K562 (cell line): ENCODE data around the gene SLC30A10. TPM values are rescaled to one million over a fixed set of nuclear protein-coding genes. Genes with fewer than 3 reads are reported as not detected.

Source experiments
- ATAC-seq: fragments of 200-7000 bp; cut with Tn5 transposase; 3 replicates; pipeline ENCODE4 v1.9.1; 2020; ENCODE audit warnings: moderate library complexity
- BruUV-seq: library from RNA; stranded (reverse); fragments of 400-500 nt; replicated peaks from 2 replicates; lab custom pipeline; 2021; lab: Mats Ljungman, UMichigan
- CTCF ChIA-PET: fragments of 300-600 bp; formaldehyde crosslinking; extraction: SDS; loops from one replicate; lab custom pipeline; 2021; ENCODE audit warnings: low intra/inter-chr PET ratio; lab: Yijun Ruan, JAX
- POLR2A ChIA-PET: fragments of 300-600, 350-650 bp; sonication (Branson Sonifier 250); formaldehyde crosslinking; extraction: SDS; loops from one replicate; lab custom pipeline; 2021; ENCODE audit warnings: antibody characterized with exemption, inconsistent platforms; lab: Yijun Ruan, JAX
- DNase-seq, 4 experiments: peaks; one replicate each; pipeline versions ENCODE4 v3.0.0 to v3.0.0-alpha.2; 2011 to 2018; ENCODE audit warnings: low spot score in 3 of 4, mixed read lengths in 3 of 4; ENCODE audit errors: extremely low read depth in 1 of 4
- FAIRE-seq: peaks from 2 replicates; lab custom pipeline; 2011; peaks lifted over from hg19 to GRCh38; lab: Jason Lieb, UNC
- H2AFZ ChIP-seq: 2 replicates; pipeline ENCODE4 v1.6.0; 2011; ENCODE audit warnings: low read depth, low read length, control low read depth, inconsistent platforms
- H3K27ac ChIP-seq: fragments of 200-600 bp; 3 replicates; pipeline ENCODE4 v1.8.0; 2011; ENCODE audit warnings: low read depth, mild to moderate bottlenecking, control low read depth, inconsistent platforms, low read length, moderate library complexity, mixed read lengths; ENCODE audit errors: extremely low read depth
- H3K27me3 ChIP-seq, 2 experiments: fragments of 300-600 bp in 1 of 2; 2 replicates in 1 of 2; 3 replicates in 1 of 2; pipeline versions ENCODE4 v1.6.0 to v1.8.0; 2011; ENCODE audit warnings: inconsistent platforms in 2 of 2, low read length in 2 of 2, mild to moderate bottlenecking in 1 of 2, mixed read lengths in 1 of 2, moderate library complexity in 1 of 2; ENCODE audit not compliant: control insufficient read depth in 2 of 2, insufficient read depth in 2 of 2
- H3K36me3 ChIP-seq: fragments of 300-600 bp; 3 replicates; pipeline ENCODE4 v1.8.0; 2011; ENCODE audit warnings: mild to moderate bottlenecking, low read length, inconsistent platforms; ENCODE audit not compliant: control insufficient read depth, insufficient read depth
- H3K4me1 ChIP-seq, 2 experiments: fragments of 200-600 bp in 1 of 2; replicated peaks in 1 of 2; 2 replicates in 1 of 2; 3 replicates in 1 of 2; pipeline versions ENCODE4 v1.5.1 to v1.8.0; 2011; ENCODE audit warnings: inconsistent platforms in 2 of 2, low read length in 2 of 2, mild to moderate bottlenecking in 1 of 2, mixed read lengths in 1 of 2, moderate library complexity in 1 of 2; ENCODE audit not compliant: control insufficient read depth in 2 of 2, insufficient read depth in 2 of 2
- H3K4me2 ChIP-seq: 2 replicates; pipeline ENCODE4 v1.6.1; 2011; ENCODE audit warnings: low read length, control low read depth, inconsistent platforms, mixed read lengths; ENCODE audit not compliant: insufficient read depth
- H3K4me3 ChIP-seq: fragments of 200-600 bp; sonication (generic), shearing (Covaris generic); 2 replicates; pipeline ENCODE4 v1.5.1; 2016; ENCODE audit warnings: control low read depth, inconsistent platforms
- H3K79me2 ChIP-seq: fragments of 200-600 bp; 3 replicates; pipeline ENCODE4 v1.8.0; 2011; ENCODE audit warnings: low read length, inconsistent platforms; ENCODE audit not compliant: control insufficient read depth, insufficient read depth
- H3K9ac ChIP-seq, 2 experiments: 2 replicates each; pipeline versions ENCODE4 v1.6.0 to v1.6.1; 2011; ENCODE audit warnings: low read depth in 2 of 2, low read length in 2 of 2, control low read depth in 1 of 2, inconsistent platforms in 1 of 2, mild to moderate bottlenecking in 1 of 2, mixed read lengths in 1 of 2; ENCODE audit not compliant: insufficient read depth in 1 of 2
- H3K9me1 ChIP-seq: one replicate; pipeline ENCODE4 v1.6.0; 2011; ENCODE audit warnings: inconsistent platforms, mild to moderate bottlenecking, low read length, moderate library complexity; ENCODE audit not compliant: control insufficient read depth, insufficient read depth
- H3K9me3 ChIP-seq: replicated peaks from 2 replicates; pipeline ENCODE4 v1.5.1; 2011; ENCODE audit warnings: low read depth, low read length, inconsistent platforms; ENCODE audit not compliant: control insufficient read depth, insufficient read depth
- H4K20me1 ChIP-seq: replicated peaks from 2 replicates; pipeline ENCODE4 v1.6.1; 2011; ENCODE audit warnings: low read length, inconsistent platforms, mixed read lengths; ENCODE audit not compliant: control insufficient read depth, insufficient read depth
- ARID1B ChIP-seq: fragments of 450-650 bp; IDR thresholded peaks from 2 replicates; pipeline ENCODE4 v1.6.1; 2016; ENCODE audit warnings: antibody characterized with exemption, mild to moderate bottlenecking, inconsistent platforms
- CBFA2T2 ChIP-seq: fragments of 450-650 bp; conservative IDR thresholded peaks from 2 replicates; pipeline ENCODE4 v1.6.1; 2017; ENCODE audit warnings: mild to moderate bottlenecking
- CBFA2T3 ChIP-seq: fragments of 450-650 bp; IDR thresholded peaks from 2 replicates; pipeline ENCODE4 v1.6.1; 2017
- CHD2 ChIP-seq: IDR thresholded peaks from 2 replicates; pipeline ENCODE4 v1.6.1; 2011; ENCODE audit warnings: low read depth, low read length
- CHD4 ChIP-seq: fragments of 200-600 bp; sonication (generic); IDR thresholded peaks from 3 replicates; pipeline ENCODE4 v1.6.1; 2012; ENCODE audit warnings: low read depth, mild to moderate bottlenecking, mixed read lengths, low read length, inconsistent platforms; ENCODE audit not compliant: insufficient read depth, insufficient replicate concordance, poor library complexity, severe bottlenecking
- CSDE1 ChIP-seq, 2 experiments: fragments of 450-650 bp; IDR thresholded peaks; 2 replicates each; pipeline ENCODE4 v1.6.1; 2016; ENCODE audit warnings: mild to moderate bottlenecking in 1 of 2
- DPF2 ChIP-seq: fragments of 450-650 bp; IDR thresholded peaks from 2 replicates; pipeline ENCODE4 v1.6.1; 2016
- ESRRA ChIP-seq: fragments of 450-650 bp; IDR thresholded peaks from 2 replicates; pipeline ENCODE4 v1.6.1; 2014; ENCODE audit warnings: low read depth, mild to moderate bottlenecking, moderate library complexity, borderline replicate concordance
- FOXK2 ChIP-seq, 2 experiments: fragments of 450-650 bp; IDR thresholded peaks in 1 of 2; conservative IDR thresholded peaks in 1 of 2; 2 replicates each; pipeline ENCODE4 v1.6.1; 2016; ENCODE audit warnings: low read depth in 2 of 2, mild to moderate bottlenecking in 1 of 2
- HNRNPK ChIP-seq: fragments of 200-400 bp; formaldehyde crosslinking; IDR thresholded peaks from one replicate; pipeline ENCODE4 v1.6.1; 2018; ENCODE audit warnings: mild to moderate bottlenecking, low read depth, low read length; ENCODE audit not compliant: poor library complexity, severe bottlenecking
- LEF1 ChIP-seq: fragments of 450-650 bp; IDR thresholded peaks from 2 replicates; pipeline ENCODE4 v1.6.1; 2016; ENCODE audit warnings: mild to moderate bottlenecking
- NBN ChIP-seq: fragments of 450-650 bp; IDR thresholded peaks from 2 replicates; pipeline ENCODE4 v1.6.1; 2016; ENCODE audit warnings: low read depth, mild to moderate bottlenecking
- NCOR1 ChIP-seq: fragments of 450-650 bp; IDR thresholded peaks from 2 replicates; pipeline ENCODE4 v1.6.1; 2016; ENCODE audit warnings: mild to moderate bottlenecking, moderate library complexity
- POLR2A ChIP-seq: fragments of 450-650 bp; conservative IDR thresholded peaks from 2 replicates; pipeline ENCODE4 v1.6.1; 2016
- RFX1 ChIP-seq: fragments of 450-650 bp; IDR thresholded peaks from 2 replicates; pipeline ENCODE4 v1.6.1; 2016; ENCODE audit warnings: mild to moderate bottlenecking, moderate library complexity
- STAT5B ChIP-seq: fragments of 250-450 bp; sonication (Bioruptor Pico); IDR thresholded peaks from 2 replicates; pipeline ENCODE4 v1.8.0; 2021; ENCODE audit warnings: mild to moderate bottlenecking, inconsistent platforms
- TAL1 ChIP-seq: fragments of 450-650 bp; IDR thresholded peaks from 2 replicates; pipeline ENCODE4 v1.6.1; 2016; ENCODE audit warnings: mild to moderate bottlenecking
- ZNF507 ChIP-seq: conservative IDR thresholded peaks from 2 replicates; pipeline ENCODE4 v1.6.1; 2017; ENCODE audit warnings: missing genetic modification characterization, missing compliant biosample characterization
- ZNF589 ChIP-seq: fragments of 200-800 bp; sonication (Bioruptor generic); IDR thresholded peaks from 2 replicates; pipeline ENCODE4 v1.6.1; 2016; ENCODE audit warnings: low read depth, missing genetic modification characterization, missing compliant biosample characterization
- WGBS: fragments of 100-300 bp; shearing (Covaris generic); methylation state at CpG from one replicate; pipeline ENCODE4 v1.1.6; 2016; ENCODE audit warnings: low coverage, mixed read lengths; ENCODE audit not compliant: insufficient coverage; ENCODE audit errors: missing lambda C conversion rate; 5-methylcytosine and 5-hydroxymethylcytosine counted together
- in situ Hi-C: fragments of 300-500 bp; cut with MboI; formaldehyde crosslinking; loops from 4 replicates; pipeline ENCODE4 v1.15.0; 2018; ENCODE audit warnings: inconsistent platforms, mixed read lengths
- intact Hi-C: fragments of 100-400 bp; cut with micrococcal nuclease; formaldehyde crosslinking; loops from 2 replicates; pipeline ENCODE4 v1.14.2; 2022
- polyA plus RNA-seq, 8 experiments: library from polyadenylated mRNA; depleted of rRNA in 4 of 8; stranded (reverse) in 5 of 8; unstranded in 3 of 8; fragments of >200 nt; fragmentation: Nextera tagmentation in 2 of 8; fragmentation: Illumina TruSeq in 1 of 8; extraction: Ambion mirVana in 2 of 8; extraction: Trizol in 1 of 8; gene quantifications; 2 replicates each; pipeline versions ENCODE4 v1.2.1 to v1.2.3, GENCODE V29; 2011 to 2014; ENCODE audit warnings: inconsistent platforms in 1 of 8, missing spikeins in 1 of 8
- total RNA-seq, 7 experiments: library from RNA; depleted of rRNA in 6 of 7; stranded (reverse); fragments of >200 nt in 6 of 7; fragmentation: Illumina TruSeq in 2 of 7; extraction: Trizol in 2 of 7; gene quantifications; 2 replicates each; pipeline versions ENCODE4 v1.2.1 to v1.2.3, GENCODE V29; 2011 to 2021; ENCODE audit warnings: low replicate concordance in 1 of 7
- TF ChIP-seq, protein P1 (sequence below): fragments of 450-650 bp; IDR thresholded peaks from 2 replicates; pipeline ENCODE4 v1.6.1; 2017; ENCODE audit warnings: mild to moderate bottlenecking, moderate library complexity
- TF ChIP-seq, protein P2 (sequence below): sonication (generic); IDR thresholded peaks from 2 replicates; pipeline ENCODE4 v1.6.1; 2016
- TF ChIP-seq, protein P3 (sequence below): fragments of 450-650 bp; IDR thresholded peaks from 2 replicates; pipeline ENCODE4 v1.6.1; 2016

SLC30A10 gene
- total and polyA plus RNA-seq, 9 of the 15 experiments (the other 6 are each of a cell fraction or from before 2014, with no cell fraction given) = 2.6 to 11.3 (median 7.1) TPM

DNA sequence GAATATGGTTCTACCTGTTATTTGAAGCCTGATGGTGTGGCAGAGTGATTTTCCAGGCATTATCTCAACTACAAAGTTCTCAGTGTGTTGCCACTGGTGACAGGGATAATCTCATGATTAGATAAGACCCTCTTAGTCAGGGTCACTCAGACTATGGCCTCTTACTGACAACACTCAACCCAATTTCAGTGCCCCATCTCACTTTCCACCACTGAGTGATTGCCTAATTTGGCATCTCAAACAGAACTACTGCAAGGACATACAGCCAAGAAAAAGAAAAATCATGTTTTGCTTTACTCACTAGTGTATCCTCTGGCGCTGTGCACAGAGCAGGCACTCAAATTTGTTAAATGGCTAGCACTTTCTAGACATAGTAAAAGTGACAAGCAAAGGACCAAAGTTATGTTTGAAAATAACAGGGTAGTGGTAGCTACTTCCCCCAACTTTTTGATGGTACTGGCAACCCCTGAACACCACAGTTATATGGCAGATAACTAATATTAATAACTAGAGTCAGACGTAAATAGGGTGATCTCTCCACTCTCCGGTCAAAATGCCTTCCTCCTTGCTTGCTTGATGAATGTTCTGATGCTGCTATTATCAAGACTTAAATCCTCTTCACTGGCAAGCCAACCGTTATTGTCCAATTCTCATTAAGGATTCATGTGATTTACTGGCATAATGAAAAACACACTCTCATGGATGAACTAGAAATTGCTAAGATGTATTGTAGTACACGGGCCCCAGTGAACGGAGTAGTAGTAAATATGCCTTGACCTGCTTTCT, 37.1 kb upstream of the SLC30A10 start:
- DNase-seq = peak in 2 of 4 experiments; percentile 30 to 54
- no peak for TF ChIP-seq CHD2
- no peak for TF ChIP-seq ESRRA
- no peak for TF ChIP-seq ZNF507
- TF ChIP-seq TAL1 = peak; percentile 17; the same call in 1 of the 2 replicates
- no peak for TF ChIP-seq POLR2A
- no peak for TF ChIP-seq HNRNPK
- TF ChIP-seq, protein P1, sequence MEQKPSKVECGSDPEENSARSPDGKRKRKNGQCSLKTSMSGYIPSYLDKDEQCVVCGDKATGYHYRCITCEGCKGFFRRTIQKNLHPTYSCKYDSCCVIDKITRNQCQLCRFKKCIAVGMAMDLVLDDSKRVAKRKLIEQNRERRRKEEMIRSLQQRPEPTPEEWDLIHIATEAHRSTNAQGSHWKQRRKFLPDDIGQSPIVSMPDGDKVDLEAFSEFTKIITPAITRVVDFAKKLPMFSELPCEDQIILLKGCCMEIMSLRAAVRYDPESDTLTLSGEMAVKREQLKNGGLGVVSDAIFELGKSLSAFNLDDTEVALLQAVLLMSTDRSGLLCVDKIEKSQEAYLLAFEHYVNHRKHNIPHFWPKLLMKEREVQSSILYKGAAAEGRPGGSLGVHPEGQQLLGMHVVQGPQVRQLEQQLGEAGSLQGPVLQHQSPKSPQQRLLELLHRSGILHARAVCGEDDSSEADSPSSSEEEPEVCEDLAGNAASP = no peak
- no peak for TF ChIP-seq STAT5B (CRISPR knock-in tag)
- peak; percentile 67 for TF ChIP-seq CBFA2T3
- TF ChIP-seq CSDE1 (IDR thresholded peaks at IDR 0.05) = no peak
- peak; percentile 66 for TF ChIP-seq ARID1B
- TF ChIP-seq CHD4 = no peak
- TF ChIP-seq DPF2 = peak; percentile 73
- TF ChIP-seq, protein P2, sequence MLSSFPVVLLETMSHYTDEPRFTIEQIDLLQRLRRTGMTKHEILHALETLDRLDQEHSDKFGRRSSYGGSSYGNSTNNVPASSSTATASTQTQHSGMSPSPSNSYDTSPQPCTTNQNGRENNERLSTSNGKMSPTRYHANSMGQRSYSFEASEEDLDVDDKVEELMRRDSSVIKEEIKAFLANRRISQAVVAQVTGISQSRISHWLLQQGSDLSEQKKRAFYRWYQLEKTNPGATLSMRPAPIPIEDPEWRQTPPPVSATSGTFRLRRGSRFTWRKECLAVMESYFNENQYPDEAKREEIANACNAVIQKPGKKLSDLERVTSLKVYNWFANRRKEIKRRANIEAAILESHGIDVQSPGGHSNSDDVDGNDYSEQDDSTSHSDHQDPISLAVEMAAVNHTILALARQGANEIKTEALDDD = peak; percentile 60
- TF ChIP-seq LEF1 = no peak
- TF ChIP-seq RFX1 = peak; percentile 79
- 0 out of 2 replicates have a peak, but pooled peaks have one; percentile 17 for TF ChIP-seq NCOR1
- TF ChIP-seq CBFA2T2 = 0 out of 2 replicates have a peak, but pooled peaks have one; percentile 20
- 0 out of 2 replicates have a peak, but pooled peaks have one; percentile 38 for TF ChIP-seq NBN
- TF ChIP-seq, protein P3, sequence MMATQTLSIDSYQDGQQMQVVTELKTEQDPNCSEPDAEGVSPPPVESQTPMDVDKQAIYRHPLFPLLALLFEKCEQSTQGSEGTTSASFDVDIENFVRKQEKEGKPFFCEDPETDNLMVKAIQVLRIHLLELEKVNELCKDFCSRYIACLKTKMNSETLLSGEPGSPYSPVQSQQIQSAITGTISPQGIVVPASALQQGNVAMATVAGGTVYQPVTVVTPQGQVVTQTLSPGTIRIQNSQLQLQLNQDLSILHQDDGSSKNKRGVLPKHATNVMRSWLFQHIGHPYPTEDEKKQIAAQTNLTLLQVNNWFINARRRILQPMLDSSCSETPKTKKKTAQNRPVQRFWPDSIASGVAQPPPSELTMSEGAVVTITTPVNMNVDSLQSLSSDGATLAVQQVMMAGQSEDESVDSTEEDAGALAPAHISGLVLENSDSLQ = peak; percentile 15; the same call in 1 of the 2 replicates
- no peak for TF ChIP-seq FOXK2 (conservative IDR thresholded peaks at IDR 0.05 in 1 of 2, IDR thresholded peaks at IDR 0.05 in 1 of 2; ENCODE audit: low read depth in 2 of 2)
- TF ChIP-seq ZNF589 (CRISPR knock-in tag) = no peak

More for the DNA sequence above, 37.1 kb upstream of the SLC30A10 start:
- H3K36me3 ChIP-seq = peaks cover 31% of the 10 kb centered on the region
- no peaks in the 10 kb centered on the region for H4K20me1 ChIP-seq
- no peaks in the 10 kb centered on the region for H3K9me3 ChIP-seq
- no peak overlapping the region for H3K9ac ChIP-seq
- intact Hi-C loops = loop anchor here (2.0 to 5.0 kb wide), 2 partner anchors 59 to 128 kb away; no protein-coding TSS in a partner anchor
- WGBS = 42% methylated on average over 6 of the region's 6 CpGs
- FAIRE-seq (peak; percentile 58), ATAC-seq (peak; percentile 63)
- no peak overlapping the region for H3K4me3 ChIP-seq
- no peak overlapping the region for H3K27ac ChIP-seq
- BruUV-seq = no TSS peak
- H3K4me2 ChIP-seq = peak overlapping the region; percentile 24; the same call in 1 of the 2 replicates
- H3K79me2 ChIP-seq = no peaks in the 10 kb centered on the region
- H3K27me3 ChIP-seq = no peaks in the 10 kb centered on the region
- in situ Hi-C loops = loop anchor here (10.0 kb wide), 1 partner anchor 91 kb away; no protein-coding TSS in a partner anchor
- H2AFZ ChIP-seq = peak overlapping the region; percentile 56
- peaks cover 0 to 21% of the 10 kb centered on the region in 2 experiments; a peak in 3 of 5 replicates for H3K4me1 ChIP-seq
- POLR2A ChIA-PET = interaction anchor here (0.6 to 1.5 kb wide), 5 partner anchors 10 to 46 kb away, joined by 3 to 6 read pairs (median 4); no protein-coding TSS in a partner anchor
- CTCF ChIA-PET = no interaction called here
- H3K9me1 ChIP-seq = no peaks in the 10 kb centered on the region
